GM12878 (cell line): ENCODE measurements around the gene SEL1L. TPM values are rescaled to one million over a fixed set of nuclear protein-coding genes. Genes with fewer than 3 reads are reported as not detected.

Experiments used
- ATAC-seq: fragments of 200-7000 bp; cut with Tn5 transposase; 3 replicates; pipeline ENCODE4 v1.9.1; 2020; ENCODE audit warnings: mild to moderate bottlenecking, moderate library complexity
- BruUV-seq: library from RNA; stranded (reverse); fragments of 400-500 nt; replicated peaks from 2 replicates; lab custom pipeline; 2021; lab: Mats Ljungman, UMichigan
- CTCF ChIA-PET: fragments of 300-600 bp; sonication (Branson Sonifier 250); formaldehyde crosslinking; extraction: SDS; loops from one replicate; lab custom pipeline; 2021; ENCODE audit warnings: inconsistent platforms; lab: Yijun Ruan, JAX
- POLR2A ChIA-PET: fragments of 350-600 bp; formaldehyde crosslinking; extraction: SDS; loops from one replicate; lab custom pipeline; 2021; ENCODE audit warnings: inconsistent platforms; lab: Charles Lee
- RAD21 ChIA-PET: fragments of 300-600 bp; sonication (Branson Sonifier 250); formaldehyde crosslinking; loops from one replicate; lab custom pipeline; 2023; ENCODE audit warnings: antibody characterized with exemption; ENCODE audit not compliant: unreplicated experiment; lab: Charles Lee
- SMC1A ChIA-PET: fragments of 300-600 bp; sonication (Branson Sonifier 250); formaldehyde crosslinking; loops from one replicate; lab custom pipeline; 2023; ENCODE audit not compliant: unreplicated experiment, uncharacterized antibody; lab: Charles Lee
- DNase-seq: peaks from one replicate; pipeline ENCODE4 v3.0.0-alpha.2; 2011; ENCODE audit warnings: low read depth, low spot score
- FAIRE-seq: peaks from 3 replicates; lab custom pipeline; 2011; peaks lifted over from hg19 to GRCh38; lab: Jason Lieb, UNC
- H2AFZ ChIP-seq: 2 replicates; pipeline ENCODE4 v1.6.0; 2011; ENCODE audit warnings: low read depth, low read length, control low read depth; ENCODE audit not compliant: control insufficient read depth
- H3K27ac ChIP-seq: 2 replicates; pipeline ENCODE4 v1.5.1; 2011; ENCODE audit warnings: control low read depth; ENCODE audit not compliant: control insufficient read depth, insufficient read depth
- H3K27me3 ChIP-seq, 2 experiments: replicated peaks in 1 of 2; 2 replicates each; pipeline versions ENCODE4 v1.6.0 to v1.6.1; 2011; ENCODE audit warnings: low read length in 1 of 2; ENCODE audit not compliant: control insufficient read depth in 2 of 2, insufficient read depth in 2 of 2
- H3K36me3 ChIP-seq, 2 experiments: 2 replicates each; pipeline ENCODE4 v1.5.1; 2011; ENCODE audit warnings: low read length in 1 of 2; ENCODE audit not compliant: control insufficient read depth in 2 of 2, insufficient read depth in 2 of 2
- H3K4me1 ChIP-seq: 2 replicates; pipeline ENCODE4 v1.6.1; 2011; ENCODE audit warnings: mild to moderate bottlenecking, low read length, moderate library complexity, mixed read lengths; ENCODE audit not compliant: control insufficient read depth, insufficient read depth
- H3K4me2 ChIP-seq: 2 replicates; pipeline ENCODE4 v1.6.0; 2011; ENCODE audit warnings: control low read depth; ENCODE audit not compliant: control insufficient read depth, insufficient read depth
- H3K4me3 ChIP-seq: fragments of 200-600 bp; sonication (generic); 2 replicates; pipeline ENCODE4 v1.5.1; 2016
- H3K79me2 ChIP-seq: 2 replicates; pipeline ENCODE4 v1.6.0; 2011; ENCODE audit warnings: low read length; ENCODE audit not compliant: control insufficient read depth, insufficient read depth
- H3K9ac ChIP-seq: 2 replicates; pipeline ENCODE4 v1.8.0; 2011; ENCODE audit warnings: low read length, control low read depth, mixed read lengths; ENCODE audit not compliant: control insufficient read depth, insufficient read depth
- H3K9me3 ChIP-seq: replicated peaks from 3 replicates; pipeline ENCODE4 v1.5.1; 2011; ENCODE audit warnings: mild to moderate bottlenecking, low read length; ENCODE audit not compliant: control insufficient read depth, insufficient read depth
- H4K20me1 ChIP-seq: 2 replicates; pipeline ENCODE4 v1.6.0; 2011; ENCODE audit not compliant: control insufficient read depth, insufficient read depth
- CEBPZ ChIP-seq: fragments of 150-350 bp; IDR thresholded peaks from 2 replicates; pipeline ENCODE4 v1.6.1; 2016; ENCODE audit warnings: low read depth, low read length
- CREM ChIP-seq: IDR thresholded peaks from 2 replicates; pipeline ENCODE4 v1.6.1; 2014; ENCODE audit warnings: antibody characterized with exemption, low read depth
- FOXK2 ChIP-seq: fragments of 450-650 bp; IDR thresholded peaks from 2 replicates; pipeline ENCODE4 v1.6.1; 2017; ENCODE audit warnings: mild to moderate bottlenecking, moderate library complexity
- NR2C2 ChIP-seq: IDR thresholded peaks from 2 replicates; pipeline ENCODE4 v1.6.1; 2011; ENCODE audit warnings: borderline replicate concordance, low read depth; ENCODE audit not compliant: control insufficient read depth, insufficient read length
- POLR2A ChIP-seq: IDR thresholded peaks from 2 replicates; pipeline ENCODE4 v1.6.1; 2011; ENCODE audit warnings: low read depth, mild to moderate bottlenecking, low read length
- RBBP5 ChIP-seq: fragments of 200-600 bp; sonication (generic); conservative IDR thresholded peaks from 2 replicates; pipeline ENCODE4 v1.6.1; 2016
- TCF7 ChIP-seq: IDR thresholded peaks from 2 replicates; pipeline ENCODE4 v1.6.1; 2014; ENCODE audit warnings: antibody characterized with exemption, borderline replicate concordance
- ZSCAN29 ChIP-seq: fragments of 450-650 bp; IDR thresholded peaks from 2 replicates; pipeline ENCODE4 v1.6.1; 2017; ENCODE audit warnings: mild to moderate bottlenecking, moderate library complexity
- WGBS: methylation state at CpG from one replicate; pipeline ENCODE4 v1.1.6; 2016; ENCODE audit warnings: low lambda C conversion rate; ENCODE audit not compliant: insufficient replicate concordance, insufficient coverage; ENCODE audit errors: missing lambda C conversion rate; 5-methylcytosine and 5-hydroxymethylcytosine counted together
- in situ Hi-C: fragments of 300-500 bp; cut with MboI; formaldehyde crosslinking; loops from 9 replicates; pipeline ENCODE4 v1.14.3; 2018; ENCODE audit warnings: mixed read lengths
- intact Hi-C: fragments of 100-400 bp; cut with micrococcal nuclease; formaldehyde crosslinking; loops from one replicate; pipeline ENCODE4 v1.14.2; 2022; ENCODE audit not compliant: unreplicated experiment
- polyA plus RNA-seq, 11 experiments: library from polyadenylated mRNA; depleted of rRNA in 4 of 11; unstranded in 6 of 11; stranded (reverse) in 5 of 11; fragments of >200 nt; fragmentation: Nextera tagmentation in 4 of 11; fragmentation: Illumina TruSeq in 1 of 11; extraction: Ambion mirVana in 4 of 11; extraction: Trizol in 1 of 11; gene quantifications; 1 replicate in 1 of 11; 2 replicates in 10 of 11; pipeline versions ENCODE4 v1.2.1 to v1.2.3, GENCODE V29; 2011 to 2016; ENCODE audit warnings: inconsistent platforms in 2 of 11, missing spikeins in 2 of 11, low read depth in 1 of 11
- total RNA-seq, 4 experiments: library from RNA; depleted of rRNA in 3 of 4; stranded (reverse); fragments of >200 nt in 3 of 4; fragmentation: Illumina TruSeq in 1 of 4; extraction: Trizol in 1 of 4; gene quantifications; 2 replicates each; pipeline versions ENCODE4 v1.2.1 to v1.2.3, GENCODE V29; 2013 to 2021

The SEL1L gene
- total and polyA plus RNA-seq, 10 of the 15 experiments (the other 5 are each of a cell fraction or from before 2014, with no cell fraction given): 13.4 to 57.2 (median 31.7) TPM

GRCh38 chr14:81559385-81559784 lies 25.7 kb upstream of the SEL1L start (continued):
- no peak for TF ChIP-seq TCF7

DNA sequence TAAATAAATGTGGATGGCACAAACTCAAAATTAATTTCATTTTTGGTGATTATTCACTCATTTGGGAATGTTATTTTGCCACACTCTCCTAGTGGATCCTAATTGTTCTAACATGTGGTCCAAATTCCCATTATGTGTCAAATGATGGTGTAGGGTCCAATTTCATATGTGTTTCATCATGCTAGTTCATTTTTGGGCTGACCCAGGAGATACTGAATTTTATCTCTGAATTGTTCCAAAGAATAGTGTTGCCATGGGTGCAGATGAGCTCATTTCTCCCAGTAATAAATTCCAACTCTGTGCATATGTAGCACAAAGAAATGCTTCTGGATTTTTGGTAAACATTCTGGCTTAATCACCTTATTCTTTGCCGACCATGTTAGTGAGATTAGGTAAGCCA lies 23.5 kb upstream of the SEL1L start:
- ATAC-seq (no peak), FAIRE-seq (no peak), DNase-seq (no peak)
- in situ Hi-C loops: no loop called here
- intact Hi-C loops: no loop called here
- Histone ChIP-seq H3K4me3 (no peak overlapping the region), H3K9me3 (no peaks in the 10 kb centered on the region; the same call in 2 of the 3 replicates), H3K4me2 (no peak overlapping the region), H4K20me1 (no peaks in the 10 kb centered on the region), H3K27me3 (no peaks in the 10 kb centered on the region; a peak in 1 of 4 replicates), H3K9ac (no peak overlapping the region), H2AFZ (no peak overlapping the region), H3K79me2 (no peaks in the 10 kb centered on the region), H3K36me3 (no peaks in the 10 kb centered on the region), H3K4me1 (no peaks in the 10 kb centered on the region; the same call in 1 of the 2 replicates), H3K27ac (no peak overlapping the region)
- POLR2A ChIA-PET: no interaction called here
- SMC1A ChIA-PET: no interaction called here
- 100% methylated on average over 1 of the region's 1 CpG for WGBS
- no peak for TF ChIP-seq NR2C2
- TF ChIP-seq CEBPZ: no peak
- TF ChIP-seq RBBP5: no peak
- no peak for TF ChIP-seq ZSCAN29
- no peak for TF ChIP-seq FOXK2
- no peak for TF ChIP-seq POLR2A
- TF ChIP-seq CREM: no peak
- CTCF ChIA-PET: interaction anchor here (1.0 kb wide), 1 partner anchor 8 kb away, joined by 5 read pairs; no protein-coding TSS in a partner anchor
- RAD21 ChIA-PET: no interaction called here
- no TSS peak for BruUV-seq
